ENCODE data around the gene HBQ1.
"Not testable (repeated sequence)": the region's sequence is repeated elsewhere in the genome, so short reads cannot be mapped to it uniquely, and the experiment has no call there.

The HBQ1 gene

DNA sequence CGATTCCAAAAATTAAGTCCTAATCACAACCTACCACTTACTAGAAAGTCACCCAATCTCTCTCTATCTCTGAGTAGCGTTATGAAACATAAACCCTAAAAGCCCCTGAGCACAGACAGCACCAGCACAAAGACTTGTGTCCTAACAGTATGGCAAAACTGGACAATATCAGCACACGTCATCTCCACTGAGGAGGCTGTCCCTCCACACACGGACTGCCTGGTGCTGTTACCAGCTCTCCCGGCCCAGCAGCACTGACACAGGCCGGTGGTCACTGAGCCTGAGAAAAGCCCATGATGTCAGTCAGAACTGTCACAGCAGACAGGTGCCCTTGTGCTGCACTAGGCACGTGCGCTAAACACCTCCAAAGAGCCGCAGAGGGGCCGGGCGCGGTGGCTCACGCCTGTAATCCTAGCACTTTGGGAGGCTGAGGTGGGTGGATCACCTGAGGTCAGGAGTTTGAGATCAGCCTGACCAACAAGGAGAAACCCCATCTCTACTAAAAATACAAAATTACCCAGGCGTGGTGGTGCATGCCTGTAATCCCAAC, 31.4 kb downstream of the HBQ1 start:
- not testable (repeated sequence) for DNase-seq

DNA sequence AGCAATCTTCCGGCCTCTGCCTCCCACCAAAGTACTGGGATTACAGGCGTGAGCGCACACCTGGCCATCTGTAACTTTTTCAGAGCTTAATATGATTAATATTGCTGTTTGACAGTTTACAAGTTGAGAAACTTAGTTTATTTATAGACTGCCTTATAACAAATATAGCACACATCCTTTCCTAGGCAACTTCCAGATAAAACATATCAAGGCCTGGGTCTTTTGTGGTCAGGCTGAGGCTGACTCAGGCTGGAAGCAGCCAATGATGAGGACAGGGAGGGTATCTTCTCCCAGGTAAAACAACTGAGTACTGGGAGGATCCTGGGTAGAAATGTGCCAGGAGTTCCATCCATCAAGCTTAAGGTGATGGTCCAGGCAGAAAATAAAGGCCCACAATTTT, 32.7 kb downstream of the HBQ1 start:
- no peak for DNase-seq

DNA sequence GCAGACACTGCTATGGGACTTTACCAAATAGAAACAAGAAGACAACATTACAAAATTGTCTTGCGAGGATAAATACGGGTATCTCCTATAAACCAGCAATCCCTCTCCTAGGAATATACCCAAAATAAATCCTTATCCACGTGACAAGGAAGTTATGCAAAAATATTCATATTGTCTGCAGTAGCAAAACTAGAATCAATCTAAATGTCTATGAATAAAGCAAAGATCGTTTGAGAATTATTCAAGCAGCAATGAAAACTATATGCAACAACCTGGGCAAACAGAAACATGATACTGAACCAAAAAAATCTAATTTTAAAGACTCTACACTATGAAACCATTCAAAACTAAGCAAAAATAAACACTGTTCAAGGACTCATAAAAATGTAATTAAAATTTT, 39.8 kb downstream of the HBQ1 start:
- no peak for DNase-seq

DNA sequence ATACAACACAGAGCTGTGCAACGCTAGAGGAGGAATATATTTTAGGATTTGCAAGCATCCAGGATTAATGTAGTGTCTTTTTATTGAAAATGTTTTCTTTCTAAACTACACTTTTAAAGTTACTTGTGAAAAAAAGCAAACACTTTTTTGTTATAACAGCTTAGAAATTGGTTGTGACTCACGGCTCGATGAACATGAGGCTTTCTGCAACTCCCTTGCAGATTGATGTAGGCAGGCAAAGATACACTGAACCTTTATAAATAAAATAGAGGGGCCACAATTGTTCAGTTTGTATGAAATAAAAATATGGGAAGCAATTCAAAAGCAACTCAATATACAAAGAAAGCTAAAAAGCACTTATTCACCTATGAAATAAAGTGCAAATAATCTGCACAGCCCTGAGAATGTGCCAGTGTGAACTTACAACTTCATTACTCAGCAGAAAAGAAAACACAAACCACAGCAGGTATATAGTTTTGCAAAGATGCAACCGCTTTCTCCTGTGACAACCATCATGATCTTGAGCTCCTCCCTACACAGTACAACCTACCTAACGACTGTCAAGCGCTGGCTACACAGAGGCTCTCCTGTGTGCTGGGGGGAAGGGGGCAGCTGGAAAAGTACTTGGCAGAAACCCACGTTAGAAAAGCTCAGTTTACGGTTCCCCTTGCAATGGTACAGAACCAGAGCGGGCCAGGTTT, 48.0 kb downstream of the HBQ1 start:
- DNase-seq, result no peak

DNA sequence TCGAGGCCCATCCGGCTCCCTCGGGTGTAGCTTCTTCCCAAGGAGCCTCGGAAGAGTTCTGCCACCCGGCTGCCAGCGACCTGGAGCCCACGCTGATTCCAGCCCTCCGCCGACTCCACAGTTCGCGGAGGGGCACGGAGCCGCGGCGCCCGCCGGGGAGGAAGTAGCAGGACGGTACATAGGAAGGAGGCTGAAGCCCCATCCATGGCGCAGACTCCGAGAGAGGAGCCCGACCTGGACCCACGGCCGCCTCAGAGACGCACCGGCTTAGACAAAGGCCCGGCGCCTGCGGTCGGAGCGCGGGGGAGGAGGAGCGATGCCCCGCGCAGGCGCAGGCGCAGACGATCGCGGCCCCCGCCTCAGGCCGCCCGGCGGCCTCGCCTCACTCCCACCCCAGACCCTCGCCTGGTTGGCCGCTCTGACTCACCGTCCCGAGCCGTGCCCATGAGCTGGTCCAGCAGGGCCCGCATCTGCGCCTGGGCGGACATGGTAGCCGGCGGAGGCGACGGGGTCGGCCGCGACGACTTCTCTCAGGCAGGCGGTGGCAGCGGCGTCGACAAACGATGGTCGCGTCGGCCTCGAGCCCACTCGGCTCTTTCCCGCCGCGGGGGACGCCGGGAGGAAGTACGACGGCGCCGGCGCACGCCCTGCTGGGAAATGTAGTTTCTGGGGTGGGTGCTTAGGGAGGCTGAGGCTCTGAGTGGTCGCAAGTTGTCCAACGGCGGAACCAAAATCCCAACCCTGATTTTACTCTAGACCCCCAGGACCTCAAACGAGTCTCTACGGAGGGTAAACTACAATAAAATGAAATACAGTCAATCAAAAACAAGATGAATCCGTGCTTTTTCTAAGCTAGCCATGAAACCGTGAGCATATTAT, 48.8 kb downstream of the HBQ1 start, which contains the start of gene LUC7L:
Gene LUC7L, minus strand, starts transcription at position 598 of the 879 bp plus-strand sequence. Its CDS starts 110 bp downstream, at position 488.
- DNase-seq, result peak; percentile 75

DNA sequence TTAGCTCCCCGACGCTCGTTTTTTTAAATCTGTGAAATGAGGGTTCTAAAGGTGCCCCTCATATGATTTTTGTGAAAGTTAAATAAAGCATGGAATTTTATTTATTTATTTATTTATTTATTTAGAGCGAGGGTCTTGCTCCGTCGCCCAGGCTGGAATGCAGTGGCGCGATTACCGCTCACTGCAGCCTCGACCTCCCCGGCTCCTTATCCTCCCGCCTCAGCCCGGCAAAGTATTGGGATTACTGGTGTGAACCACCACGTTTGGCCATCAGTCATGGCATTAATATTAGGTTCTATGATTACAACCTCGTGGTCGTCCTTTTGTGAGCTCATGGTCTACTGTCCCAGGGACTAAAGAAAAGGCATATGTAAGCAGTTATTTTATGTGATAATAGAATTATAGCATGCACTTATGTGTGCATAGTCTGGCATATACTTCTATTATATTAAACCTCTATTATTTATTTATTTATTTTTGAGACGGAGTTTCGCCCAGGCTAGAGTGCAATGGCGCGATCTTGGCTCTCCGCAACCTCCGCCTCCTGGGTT, 49.5 kb downstream of the HBQ1 start:
- DNase-seq, result no peak

DNA sequence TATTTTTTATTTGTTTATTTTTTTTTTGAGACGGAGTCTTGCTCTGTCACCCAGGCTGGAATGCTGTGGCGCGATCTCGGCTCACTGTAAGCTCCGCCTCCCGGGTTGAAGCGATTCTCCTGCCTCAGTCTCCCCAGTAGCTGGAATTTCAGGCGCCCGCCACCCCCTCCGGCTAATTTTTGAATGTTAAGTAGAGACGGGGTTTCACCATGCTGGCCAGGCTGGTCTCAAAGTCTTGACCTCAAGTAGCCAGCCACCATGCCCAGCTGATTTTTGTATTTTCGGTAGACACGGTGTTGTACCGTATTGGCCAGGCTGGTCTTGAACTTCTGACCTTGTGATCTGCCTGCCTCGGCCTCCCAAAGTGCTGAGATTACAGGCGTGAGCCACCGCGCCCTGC, 50.1 kb downstream of the HBQ1 start:
- DNase-seq, result not testable (repeated sequence)

Data from DMS79 (cell line).